GM12865 (cell line): Measurements from ENCODE around the gene BRPF1.

Experiments used
- DNase-seq: peaks from one replicate; pipeline ENCODE4 v3.0.0; 2010; ENCODE audit warnings: low read depth
- H3K4me3 ChIP-seq: 2 replicates; pipeline ENCODE4 v1.5.1; 2011; ENCODE audit warnings: mild to moderate bottlenecking, low read depth, low read length, control low read depth
- CTCF ChIP-seq: IDR thresholded peaks from 2 replicates; pipeline ENCODE4 v1.5.1; 2011; ENCODE audit warnings: low read length, control low read depth, low read depth, inconsistent platforms; ENCODE audit not compliant: insufficient read depth; ENCODE audit errors: missing control alignments

Gene BRPF1

GRCh38 chr3:9721015-9721699 lies 10.4 kb upstream of the BRPF1 start:
- no peak for TF ChIP-seq CTCF
- DNase-seq: no peak
- H3K4me3 ChIP-seq: no peak overlapping the region

GRCh38 chr3:9721700-9722060 lies 9.9 kb upstream of the BRPF1 start:
- no peak for DNase-seq

GRCh38 chr3:9725775-9726515 lies 5.6 kb upstream of the BRPF1 start:
- TF ChIP-seq CTCF: no peak
- no peak overlapping the region for H3K4me3 ChIP-seq
- no peak for DNase-seq

More at GRCh38 chr3:9721700-9722060, 9.9 kb upstream of the BRPF1 start:
- no peak overlapping the region for H3K4me3 ChIP-seq
- TF ChIP-seq CTCF: no peak

GRCh38 chr3:9727041-9727595 lies 4.4 kb upstream of the BRPF1 start:
- H3K4me3 ChIP-seq: no peak overlapping the region

GRCh38 chr3:9727743-9728142 lies 3.8 kb upstream of the BRPF1 start:
- TF ChIP-seq CTCF: no peak

More at GRCh38 chr3:9727041-9727595, 4.4 kb upstream of the BRPF1 start:
- peak; percentile 60 for DNase-seq
- TF ChIP-seq CTCF: peak; percentile 68

GRCh38 chr3:9729419-9729818 lies 2.1 kb upstream of the BRPF1 start:
- no peak for DNase-seq
- no peak for TF ChIP-seq CTCF

More at GRCh38 chr3:9727743-9728142, 3.8 kb upstream of the BRPF1 start:
- H3K4me3 ChIP-seq: no peak overlapping the region
- DNase-seq: no peak

More at GRCh38 chr3:9729419-9729818, 2.1 kb upstream of the BRPF1 start:
- no peak overlapping the region for H3K4me3 ChIP-seq
